Activated B cell treated with CpG ODN at 0.5 μM for 24 hours (primary cell): ENCODE results near the gene E2F2. TPM values are rescaled to one million over a fixed set of nuclear protein-coding genes. Genes with fewer than 3 reads are reported as not detected.

Experiments
- ATAC-seq: fragments of 200-7000 bp; cut with Tn5 transposase; one replicate; pipeline ENCODE4 v1.10.0; 2021; ENCODE audit warnings: low read depth, mild to moderate bottlenecking, moderate library complexity
- CTCF ChIA-PET: fragments of 350-600 bp; sonication (Branson Sonifier 250); formaldehyde crosslinking; loops from one replicate; lab custom pipeline; 2021; ENCODE audit warnings: antibody characterized with exemption; lab: Charles Lee
- POLR2A ChIA-PET: fragments of 350-600 bp; sonication (Branson Sonifier 250); formaldehyde crosslinking; loops from one replicate; lab custom pipeline; 2021; ENCODE audit warnings: antibody characterized with exemption; lab: Charles Lee
- DNase-seq: peaks from one replicate; pipeline ENCODE4 v3.0.0; 2022
- H3K27ac Mint-ChIP-seq: one replicate; pipeline ENCODE4 v1.8.0; 2020; ENCODE audit warnings: mixed read lengths
- H3K27me3 Mint-ChIP-seq: one replicate; pipeline ENCODE4 v1.8.0; 2021; ENCODE audit warnings: mixed read lengths
- H3K36me3 Mint-ChIP-seq: one replicate; pipeline ENCODE4 v1.8.0; 2021; ENCODE audit warnings: low read depth, mixed read lengths
- H3K4me1 Mint-ChIP-seq: one replicate; pipeline ENCODE4 v1.8.0; 2021; ENCODE audit warnings: mixed read lengths
- H3K4me3 Mint-ChIP-seq: one replicate; pipeline ENCODE4 v1.8.0; 2020; ENCODE audit warnings: mild to moderate bottlenecking, mixed read lengths
- H3K9me3 Mint-ChIP-seq: one replicate; pipeline ENCODE4 v1.8.0; 2020; ENCODE audit warnings: mixed read lengths
- intact Hi-C: fragments of 100-400 bp; cut with micrococcal nuclease; formaldehyde crosslinking; loops from one replicate; pipeline ENCODE4 v1.15.1; 2024
- total RNA-seq: library from RNA; stranded (reverse); gene quantifications from 2 replicates; pipeline ENCODE4 v1.2.3, GENCODE V29; 2022
- TF ChIP-seq, protein P1 (sequence below): fragments of 200-600 bp; IDR thresholded peaks from one replicate; pipeline ENCODE4 v1.8.0; 2022; ENCODE audit warnings: antibody characterized with exemption, mild to moderate bottlenecking

Gene E2F2
- total RNA-seq, 1 donor from 2014 or later: 3.4 TPM

DNA sequence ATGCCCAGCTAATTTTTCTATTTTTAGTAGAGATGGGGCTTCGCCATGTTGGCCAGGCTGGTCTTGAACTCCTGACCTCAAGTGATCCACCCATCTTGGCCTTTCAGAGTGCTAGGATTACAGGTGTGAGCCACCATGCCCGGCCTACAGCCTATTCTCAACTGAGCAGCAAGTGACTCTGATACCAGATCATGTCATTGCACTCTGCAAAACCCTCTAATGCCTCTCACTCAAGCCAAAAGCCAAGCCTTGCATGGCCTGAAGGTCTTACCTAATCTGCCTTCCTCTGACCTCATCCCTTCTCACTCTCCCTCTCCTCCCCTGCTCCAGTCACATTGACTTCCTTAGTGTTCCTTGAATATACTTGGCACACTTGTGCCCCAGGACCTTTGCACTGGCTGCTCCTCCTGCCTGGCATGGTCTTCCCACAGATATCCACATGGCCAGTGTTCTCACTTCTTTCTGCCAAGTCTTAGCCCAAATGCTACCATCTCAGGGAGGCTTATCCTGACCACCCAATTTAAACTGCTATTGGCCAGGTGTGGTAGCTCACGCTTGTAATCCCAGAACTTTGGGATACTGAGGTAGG lies 38.8 kb downstream of the E2F2 start:
- no peaks in the 10 kb centered on the region for H3K9me3 Mint-ChIP-seq
- ChIA-PET CTCF (interaction anchor here (10.4 kb wide), 1 partner anchor 50 kb away, joined by 279 read pairs; no protein-coding TSS in a partner anchor), POLR2A (no interaction called here)
- no peak overlapping the region for H3K4me3 Mint-ChIP-seq
- TF ChIP-seq, protein P1, sequence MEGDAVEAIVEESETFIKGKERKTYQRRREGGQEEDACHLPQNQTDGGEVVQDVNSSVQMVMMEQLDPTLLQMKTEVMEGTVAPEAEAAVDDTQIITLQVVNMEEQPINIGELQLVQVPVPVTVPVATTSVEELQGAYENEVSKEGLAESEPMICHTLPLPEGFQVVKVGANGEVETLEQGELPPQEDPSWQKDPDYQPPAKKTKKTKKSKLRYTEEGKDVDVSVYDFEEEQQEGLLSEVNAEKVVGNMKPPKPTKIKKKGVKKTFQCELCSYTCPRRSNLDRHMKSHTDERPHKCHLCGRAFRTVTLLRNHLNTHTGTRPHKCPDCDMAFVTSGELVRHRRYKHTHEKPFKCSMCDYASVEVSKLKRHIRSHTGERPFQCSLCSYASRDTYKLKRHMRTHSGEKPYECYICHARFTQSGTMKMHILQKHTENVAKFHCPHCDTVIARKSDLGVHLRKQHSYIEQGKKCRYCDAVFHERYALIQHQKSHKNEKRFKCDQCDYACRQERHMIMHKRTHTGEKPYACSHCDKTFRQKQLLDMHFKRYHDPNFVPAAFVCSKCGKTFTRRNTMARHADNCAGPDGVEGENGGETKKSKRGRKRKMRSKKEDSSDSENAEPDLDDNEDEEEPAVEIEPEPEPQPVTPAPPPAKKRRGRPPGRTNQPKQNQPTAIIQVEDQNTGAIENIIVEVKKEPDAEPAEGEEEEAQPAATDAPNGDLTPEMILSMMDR: no peak
- peaks cover 20% of the 10 kb centered on the region for H3K27me3 Mint-ChIP-seq
- peaks cover 3% of the 10 kb centered on the region for H3K4me1 Mint-ChIP-seq
- no peak for ATAC-seq
- no peak overlapping the region for H3K27ac Mint-ChIP-seq
- H3K36me3 Mint-ChIP-seq: no peaks in the 10 kb centered on the region
- no peak for DNase-seq
- intact Hi-C loops: no loop called here

DNA sequence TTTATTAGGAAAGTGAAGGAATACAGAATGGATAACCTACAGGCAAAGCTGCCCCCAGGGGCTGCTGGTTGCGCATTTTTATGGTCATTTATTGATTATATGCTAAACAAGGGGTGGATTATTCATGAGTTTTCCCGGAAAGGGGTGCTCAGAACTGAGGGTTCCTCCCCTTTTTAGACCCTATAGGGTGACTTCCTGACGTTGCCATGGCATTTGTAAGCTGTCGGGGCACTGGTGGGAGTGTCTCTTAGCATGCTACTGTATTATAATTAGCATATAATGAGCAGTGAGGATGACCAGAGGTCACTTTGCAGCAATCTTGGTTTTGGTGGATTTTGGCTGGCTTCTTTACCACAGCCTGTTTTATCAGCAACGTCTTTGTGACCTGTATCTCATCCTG lies 41.2 kb downstream of the E2F2 start:
- no peak for ATAC-seq
- TF ChIP-seq, protein P1: no peak
- Mint-ChIP-seq H3K27me3 (peaks cover 20% of the 10 kb centered on the region), H3K4me3 (no peak overlapping the region), H3K36me3 (no peaks in the 10 kb centered on the region), H3K27ac (no peak overlapping the region), H3K9me3 (no peaks in the 10 kb centered on the region), H3K4me1 (peaks cover 5% of the 10 kb centered on the region)
- CTCF ChIA-PET: interaction anchor here (0.9 to 1.2 kb wide), 2 partner anchors 50 to 66 kb away, joined by 3 read pairs; no protein-coding TSS in a partner anchor
- POLR2A ChIA-PET: interaction anchor here (0.6 kb wide), 1 partner anchor 138 kb away, joined by 4 read pairs; no protein-coding TSS in a partner anchor
- no peak for DNase-seq
- intact Hi-C loops: no loop called here

DNA sequence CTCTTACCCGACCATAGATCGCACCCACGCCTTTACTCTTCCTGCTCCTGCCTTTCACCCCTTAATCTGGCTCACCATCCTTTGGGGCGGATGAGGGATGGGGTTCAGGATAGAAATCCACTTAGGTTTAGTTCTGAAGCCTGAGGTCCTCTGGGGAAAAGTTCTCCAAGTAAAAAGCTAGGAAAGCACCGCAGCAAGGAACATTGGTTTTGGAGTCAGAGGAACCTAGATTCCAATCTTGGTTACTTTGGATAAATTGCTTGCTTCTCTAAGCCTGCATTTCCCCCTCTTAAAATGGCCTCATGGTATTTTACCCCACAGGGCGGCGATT lies 46.1 kb downstream of the E2F2 start:
- Mint-ChIP-seq H3K27ac (peak overlapping the region; percentile 75), H3K27me3 (peaks cover 4% of the 10 kb centered on the region), H3K9me3 (no peaks in the 10 kb centered on the region), H3K4me3 (peak overlapping the region; percentile 91), H3K36me3 (peaks cover 1% of the 10 kb centered on the region), H3K4me1 (peaks cover 33% of the 10 kb centered on the region)
- TF ChIP-seq, protein P1: no peak
- ChIA-PET POLR2A (interaction anchor here (0.6 to 2.1 kb wide), 10 partner anchors 29 to 1139 kb away, joined by 3 to 9 read pairs (median 5); partner anchors contain the start of genes GALE and HNRNPR), CTCF (interaction anchor here (2.9 kb wide), 1 partner anchor 12 kb away, joined by 25 read pairs; no protein-coding TSS in a partner anchor)
- DNase-seq (no peak), ATAC-seq (no peak)
- intact Hi-C loops: no loop called here

DNA sequence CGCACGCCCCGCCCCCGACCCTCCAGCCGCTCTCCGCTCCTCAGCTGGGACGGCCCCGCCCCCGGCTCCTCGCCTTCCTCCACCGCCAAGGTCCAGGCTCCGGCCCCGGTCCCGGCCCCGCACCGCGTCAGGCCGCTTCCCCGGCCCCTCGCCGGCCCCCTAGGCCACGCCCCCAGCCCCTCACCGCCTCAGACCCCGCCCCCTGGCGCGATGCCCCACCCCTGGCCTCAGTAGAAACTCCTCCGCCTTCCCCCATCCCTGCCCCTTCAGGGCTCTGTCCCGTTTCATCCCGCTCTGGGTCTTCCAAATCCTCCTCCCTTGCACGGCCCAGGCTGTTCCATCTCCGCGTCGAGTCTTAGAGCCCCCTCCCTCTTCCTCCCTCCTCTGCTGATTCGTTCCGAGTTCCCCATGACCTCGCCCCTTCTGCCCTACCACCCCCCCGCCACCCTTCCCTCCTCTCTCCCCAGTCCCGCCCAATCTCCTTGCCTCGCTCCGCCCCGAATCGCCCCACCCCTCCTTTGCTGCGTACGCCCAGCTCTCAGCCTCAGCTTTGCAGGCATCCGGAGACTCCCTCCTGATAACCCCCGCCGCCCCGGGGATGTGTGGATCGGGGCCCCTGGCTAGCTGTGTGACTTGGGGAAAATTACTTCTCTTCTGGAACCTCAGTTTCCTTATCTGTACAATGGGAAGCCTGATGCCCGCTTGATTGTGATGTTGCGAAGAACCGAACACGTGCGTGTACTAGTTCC lies 46.6 kb downstream of the E2F2 start:
- TF ChIP-seq, protein P1: no peak
- Mint-ChIP-seq H3K27me3 (peaks cover 4% of the 10 kb centered on the region), H3K4me1 (peaks cover 33% of the 10 kb centered on the region), H3K9me3 (no peaks in the 10 kb centered on the region), H3K27ac (peak overlapping the region; percentile 75), H3K4me3 (peak overlapping the region; percentile 91), H3K36me3 (peaks cover 1% of the 10 kb centered on the region)
- DNase-seq (peak; percentile 81), ATAC-seq (peak; percentile 88)
- intact Hi-C loops: loop anchor here (1.0 kb wide), 4 partner anchors 44 to 140 kb away; partner anchors contain the start of gene HNRNPR
- CTCF ChIA-PET: interaction anchor here (2.9 kb wide), 1 partner anchor 13 kb away, joined by 25 read pairs; no protein-coding TSS in a partner anchor
- POLR2A ChIA-PET: interaction anchor here (0.5 to 2.1 kb wide), 16 partner anchors 29 to 1139 kb away, joined by 3 to 9 read pairs (median 5); partner anchors contain the start of genes GALE and HNRNPR
